HEK293T (cell line): ENCODE results near the gene ACKR2.

Experiments used
- FOXK2 ChIP-seq: fragments of 450-650 bp; IDR thresholded peaks from 2 replicates; pipeline ENCODE4 v1.6.1; 2016; ENCODE audit warnings: mild to moderate bottlenecking
- ZNF384 ChIP-seq: fragments of 450-650 bp; IDR thresholded peaks from 2 replicates; pipeline ENCODE4 v1.6.1; 2016

- no peak for TF ChIP-seq FOXK2
- TF ChIP-seq ZNF384 = no peak
These were observed 43.8 kb downstream of the ACKR2 start for GRCh38 chr3:42853056-42853455.
